T-helper 1 cell (primary cell): Measurements from ENCODE around the gene RAB12.
A peak's percentile ranks its signal among the peaks of the same experiment; 100 is the strongest.
"Not testable (repeated sequence)": the region's sequence is repeated elsewhere in the genome, so short reads cannot be mapped to it uniquely, and the experiment has no call there.

ENCODE experiments used
- DNase-seq, 5 donors: peaks; one replicate each; pipeline ENCODE4 v3.0.0-alpha.2; 2012 to 2020

Gene RAB12

DNA sequence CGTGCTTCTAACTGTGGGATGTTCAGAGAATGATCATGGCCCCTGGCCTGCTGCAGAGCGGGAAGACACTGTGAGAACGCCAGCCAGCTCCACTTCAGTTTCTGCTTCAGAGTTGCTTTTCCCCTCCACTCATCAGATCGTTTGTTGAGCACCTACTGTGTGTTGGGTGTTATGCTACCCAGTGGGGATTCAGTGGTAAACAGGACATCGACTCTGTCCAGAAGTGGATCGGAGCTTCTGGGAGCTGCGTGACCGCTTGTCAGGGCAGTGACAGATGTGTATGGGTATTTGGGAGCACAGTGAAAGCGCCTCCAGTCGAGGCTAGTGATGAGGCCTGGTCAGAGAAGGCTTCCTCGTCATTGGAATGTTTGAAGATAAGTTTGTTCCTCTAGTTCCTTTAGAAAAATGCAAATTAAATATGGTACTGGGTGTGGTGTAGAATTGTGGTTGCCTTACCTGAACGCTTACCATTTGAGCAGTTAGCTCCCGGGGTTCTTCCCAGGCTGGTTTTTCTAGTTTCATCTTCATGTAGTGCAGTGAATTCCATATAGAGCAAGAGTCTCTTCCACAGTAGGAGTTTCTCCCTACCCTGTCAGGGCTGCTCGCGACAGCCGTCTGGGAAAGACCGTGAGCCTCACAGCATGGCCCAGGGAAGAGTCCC, 2.8 kb downstream of the RAB12 start:
- no peak for DNase-seq

DNA sequence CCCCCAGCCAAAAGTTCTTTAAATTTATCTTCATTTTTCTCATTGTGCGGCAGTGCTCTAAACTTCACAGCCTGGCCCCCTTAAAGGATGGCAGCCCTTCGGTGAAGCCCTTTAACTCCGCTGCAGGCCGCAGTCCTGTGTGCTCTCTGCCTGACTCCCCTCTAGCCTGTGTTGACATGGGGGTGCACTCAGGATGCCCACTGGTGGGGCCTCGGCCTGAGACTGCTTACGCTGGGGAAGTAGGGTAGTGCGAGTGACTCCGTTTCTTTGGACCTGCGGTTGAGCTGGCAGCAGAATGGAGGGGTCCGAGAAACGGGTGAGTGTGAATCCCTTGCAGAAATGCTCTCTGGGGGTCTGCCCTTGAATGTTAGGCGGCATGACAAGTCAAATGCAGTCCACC, 5.6 kb downstream of the RAB12 start:
- no peak for DNase-seq

DNA sequence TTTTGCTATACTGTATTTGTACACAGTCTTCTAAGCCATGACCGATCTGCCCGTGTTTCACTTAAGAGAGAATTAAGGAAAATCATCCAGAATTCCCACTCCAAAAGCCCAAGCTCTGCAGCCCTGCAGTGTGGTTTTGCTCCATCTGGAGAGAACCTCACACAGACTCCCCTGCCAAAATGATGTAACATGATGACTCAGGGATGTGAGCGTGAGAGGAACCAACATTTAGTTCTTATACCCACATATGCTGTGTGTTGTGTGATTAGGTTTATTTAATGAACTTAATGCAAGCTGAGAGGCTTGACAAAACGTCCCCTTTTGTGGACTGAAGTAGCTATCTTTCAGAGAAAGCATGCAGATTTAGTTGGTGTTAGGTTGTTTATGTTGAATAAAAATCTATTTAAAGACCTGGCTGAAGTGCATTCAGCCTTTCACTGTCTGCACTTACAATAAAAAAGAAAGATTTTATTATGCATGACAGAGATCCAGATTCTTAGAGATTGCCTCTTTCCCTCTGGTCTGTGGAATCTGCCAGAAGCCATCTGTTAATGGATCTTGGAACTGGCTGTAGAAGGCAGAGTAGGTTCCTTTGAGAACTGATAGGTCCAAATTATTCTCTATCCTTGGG, 6.3 kb downstream of the RAB12 start:
- DNase-seq = no peak

- no peak for DNase-seq
These were observed 6.8 kb downstream of the RAB12 start for GRCh38 chr18:8616028-8616401.

DNA sequence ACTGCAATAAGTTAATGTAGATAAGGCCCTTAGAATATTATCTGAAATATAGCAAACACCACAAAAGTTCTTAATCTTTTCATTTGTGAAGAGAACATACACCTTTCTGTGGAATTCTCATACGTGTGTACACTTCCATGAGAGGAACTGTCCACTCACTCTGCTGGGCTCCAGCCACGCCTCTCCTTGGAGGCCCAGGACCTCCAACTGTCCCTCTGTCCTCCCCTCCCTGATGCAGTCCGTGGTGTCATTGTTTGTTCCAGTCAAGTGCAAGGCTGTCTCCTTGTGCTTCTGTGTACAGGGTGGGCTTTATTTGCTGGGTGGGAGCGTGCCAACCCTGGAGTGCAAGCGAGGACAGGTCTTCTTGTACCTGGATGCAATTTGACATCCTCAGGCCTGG, 8.7 kb downstream of the RAB12 start:
- no peak for DNase-seq

DNA sequence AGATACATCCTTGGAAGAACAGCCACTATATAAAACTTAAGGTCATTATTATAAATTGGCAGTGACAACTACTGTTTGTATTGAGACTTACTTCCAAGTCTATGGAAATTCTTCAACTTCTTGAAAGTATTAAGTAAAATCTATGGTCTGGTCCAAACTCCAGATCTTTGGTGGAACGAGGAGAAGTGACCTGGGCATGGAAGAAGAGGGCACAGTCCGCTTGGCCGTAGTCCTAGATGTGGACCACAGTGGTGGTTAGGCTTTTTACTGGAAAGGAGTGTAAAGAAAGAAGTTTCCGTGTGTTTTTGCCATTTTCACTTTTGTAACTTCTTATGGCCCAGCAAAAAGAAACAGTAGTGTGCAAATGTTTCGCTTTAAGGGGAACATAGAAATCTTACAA, 9.8 kb downstream of the RAB12 start:
- DNase-seq = no peak

- DNase-seq = no peak
These were observed 10.8 kb downstream of the RAB12 start for GRCh38 chr18:8619835-8620577.

GRCh38 chr18:8620845-8621244, 11.6 kb downstream of the RAB12 start:
- DNase-seq = no peak

DNA sequence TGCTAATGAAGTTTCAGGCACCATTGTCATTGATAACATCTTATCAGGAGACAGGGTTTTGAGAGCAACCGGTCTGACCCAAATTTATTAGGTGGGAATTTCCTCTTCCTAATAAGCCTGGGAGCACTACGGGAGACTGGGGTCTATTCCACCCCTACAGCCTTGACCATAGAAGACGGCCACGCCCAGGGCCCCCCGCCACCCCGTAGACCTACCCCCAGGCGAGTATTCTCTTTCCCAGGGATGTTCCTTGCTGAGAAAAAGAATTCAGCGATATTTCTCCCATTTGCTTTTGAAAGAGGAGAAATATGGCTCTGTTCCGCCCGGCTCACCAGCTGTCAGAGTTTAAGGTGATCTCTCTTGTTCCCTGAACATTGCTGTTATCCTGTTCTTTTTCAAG, 13.4 kb downstream of the RAB12 start:
- not testable (repeated sequence) for DNase-seq

GRCh38 chr18:8623549-8624106, 14.4 kb downstream of the RAB12 start:
- DNase-seq = peak in 1 of 5 donors; percentile 41

DNA sequence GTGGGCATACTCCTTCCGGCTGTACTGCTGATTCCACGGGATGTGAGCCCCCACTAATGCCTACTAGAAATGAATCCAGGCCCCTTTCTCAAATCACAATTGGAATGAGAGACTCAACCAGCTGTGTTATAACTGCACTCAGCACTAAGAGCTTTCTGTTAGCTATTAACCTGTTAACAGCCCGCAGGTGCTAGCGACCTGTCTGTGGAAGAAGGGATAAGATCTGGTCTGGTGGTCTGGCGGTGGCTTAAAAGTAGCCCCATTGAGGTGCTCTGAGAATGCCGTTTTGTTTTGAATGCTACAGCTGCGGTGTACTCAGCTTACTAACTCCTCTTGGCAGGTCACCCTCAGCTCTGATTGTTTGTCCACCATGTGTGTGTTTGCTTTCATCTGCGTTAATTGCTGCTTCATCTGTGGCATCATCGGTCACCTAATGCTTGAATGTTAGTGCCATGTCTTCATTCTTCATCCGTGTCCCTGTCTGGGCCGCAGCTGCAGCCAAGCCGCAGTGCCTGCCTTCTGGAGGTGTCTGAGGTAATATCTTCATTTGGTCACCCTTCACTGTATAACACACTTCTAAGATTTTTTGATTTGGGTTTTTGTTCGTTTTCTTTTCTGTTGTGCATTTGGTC, 16.3 kb downstream of the RAB12 start:
- no peak for DNase-seq

DNA sequence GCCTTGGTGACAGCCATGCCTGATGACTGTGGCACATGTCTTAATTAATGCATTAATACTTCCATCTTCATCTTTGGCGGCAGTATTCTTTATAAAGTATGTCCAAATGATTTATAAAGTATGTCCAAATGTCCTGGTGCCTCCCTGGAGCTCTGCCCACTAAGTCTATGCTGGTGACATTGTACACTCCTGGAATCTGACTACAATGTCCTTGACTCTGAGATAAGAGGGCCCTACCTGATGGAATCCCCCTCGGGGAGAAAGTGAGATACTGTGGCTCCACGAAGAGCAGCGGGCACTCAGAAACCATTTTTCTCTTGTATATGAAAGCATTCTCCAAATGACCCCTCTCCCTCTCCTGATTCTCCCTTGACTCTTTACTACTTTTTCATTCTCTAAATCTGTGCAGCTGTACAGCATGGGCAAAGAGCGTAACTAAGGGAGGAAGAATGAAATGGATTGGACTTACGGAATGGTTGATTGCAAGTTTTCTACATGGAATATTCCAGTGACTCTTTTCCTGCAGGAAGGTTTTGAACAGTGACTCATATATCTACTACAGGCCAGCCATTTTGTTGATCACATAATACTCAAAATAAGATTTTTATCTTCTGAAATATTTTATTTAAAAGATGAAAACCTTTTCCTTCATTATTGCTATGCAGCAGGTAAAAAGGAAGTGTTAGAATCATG, 17.3 kb downstream of the RAB12 start:
- no peak for DNase-seq

DNA sequence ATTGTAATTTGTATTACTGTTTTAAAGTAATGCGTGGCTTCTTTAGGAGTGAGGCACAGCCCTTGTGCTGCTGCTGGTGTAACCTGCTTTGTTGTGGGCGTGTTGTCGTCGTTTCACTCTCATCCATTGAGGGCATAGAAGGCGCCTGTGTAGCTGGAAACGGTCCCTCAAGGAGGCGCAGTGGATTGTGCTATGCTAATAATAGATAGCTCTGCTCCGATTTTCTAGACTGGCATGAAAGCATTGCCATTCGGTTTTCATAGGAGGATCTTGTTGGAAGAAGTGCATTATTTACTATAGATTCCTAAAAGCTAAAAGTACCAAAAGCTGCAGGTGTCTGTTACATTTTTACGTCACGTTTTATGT, 17.9 kb downstream of the RAB12 start:
- no peak for DNase-seq

DNA sequence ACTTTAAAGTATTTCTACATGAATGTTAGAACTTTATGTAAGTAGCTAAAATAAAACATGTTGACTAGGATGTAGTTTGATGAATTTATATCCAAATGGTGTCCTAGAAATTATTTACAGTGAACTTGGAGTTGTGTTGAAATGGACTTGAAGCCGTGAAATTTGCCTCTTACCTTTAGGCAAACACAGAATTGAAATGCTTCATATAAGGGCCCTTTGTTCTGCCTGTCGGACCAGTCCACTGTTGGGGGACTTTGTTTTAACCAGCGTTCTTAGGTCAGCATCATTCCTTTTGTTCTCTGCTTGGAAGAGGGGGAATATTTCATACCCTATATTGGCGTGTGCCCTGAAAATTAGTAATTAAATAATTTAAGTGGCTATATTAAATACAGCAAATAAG, 18.3 kb downstream of the RAB12 start:
- DNase-seq = no peak

- DNase-seq = no peak
These were observed 20.4 kb downstream of the RAB12 start for GRCh38 chr18:8629602-8630001.

GRCh38 chr18:8630546-8630945, 21.3 kb downstream of the RAB12 start:
- DNase-seq = no peak

DNA sequence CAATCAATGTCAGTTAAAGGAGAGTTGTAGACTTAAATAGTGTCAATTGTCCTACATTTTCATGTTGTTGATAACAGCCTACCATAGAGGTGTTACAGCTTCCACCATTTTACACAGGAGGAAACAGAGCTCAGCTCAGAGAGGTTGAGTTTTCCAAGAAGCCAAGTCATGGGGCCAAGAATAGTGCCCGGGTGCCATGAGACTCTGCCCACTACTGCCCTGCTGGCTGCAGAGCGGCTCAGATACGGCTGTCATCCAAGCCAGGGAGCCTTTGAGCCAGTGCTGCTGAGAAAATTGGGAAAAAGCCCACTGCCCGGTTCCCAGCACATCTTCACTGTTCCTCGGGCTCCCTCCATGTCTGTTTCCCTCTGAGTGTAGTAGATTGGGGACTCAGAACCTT, 22.0 kb downstream of the RAB12 start:
- no peak for DNase-seq

DNA sequence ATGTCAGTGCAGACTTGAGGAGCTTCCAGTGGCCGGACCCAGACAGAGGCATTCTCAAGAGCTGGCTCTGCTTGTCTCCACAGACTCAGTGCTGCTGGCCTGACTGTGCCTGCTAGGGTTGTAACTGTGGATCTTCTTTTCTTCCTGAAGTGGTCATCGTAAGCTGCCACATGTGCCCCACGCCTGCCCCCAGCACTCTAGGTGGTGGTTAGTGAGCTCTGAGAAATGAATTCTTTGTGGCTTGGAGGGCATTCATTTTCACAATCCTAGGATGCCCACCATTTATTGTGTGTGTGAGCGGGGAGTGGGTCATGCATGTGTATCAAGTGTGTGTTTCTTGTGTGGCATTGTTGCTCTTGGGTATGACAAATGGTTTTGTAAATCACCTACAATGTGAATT, 23.1 kb downstream of the RAB12 start:
- DNase-seq = no peak

GRCh38 chr18:8634508-8634907, 25.3 kb downstream of the RAB12 start:
- DNase-seq = no peak

GRCh38 chr18:8635087-8635486, 25.9 kb downstream of the RAB12 start:
- DNase-seq = no peak

- no peak for DNase-seq
These were observed 30.5 kb downstream of the RAB12 start for GRCh38 chr18:8639762-8640161.

- no peak for DNase-seq
These were observed 34.2 kb downstream of the RAB12 start for GRCh38 chr18:8643326-8643878.

DNA sequence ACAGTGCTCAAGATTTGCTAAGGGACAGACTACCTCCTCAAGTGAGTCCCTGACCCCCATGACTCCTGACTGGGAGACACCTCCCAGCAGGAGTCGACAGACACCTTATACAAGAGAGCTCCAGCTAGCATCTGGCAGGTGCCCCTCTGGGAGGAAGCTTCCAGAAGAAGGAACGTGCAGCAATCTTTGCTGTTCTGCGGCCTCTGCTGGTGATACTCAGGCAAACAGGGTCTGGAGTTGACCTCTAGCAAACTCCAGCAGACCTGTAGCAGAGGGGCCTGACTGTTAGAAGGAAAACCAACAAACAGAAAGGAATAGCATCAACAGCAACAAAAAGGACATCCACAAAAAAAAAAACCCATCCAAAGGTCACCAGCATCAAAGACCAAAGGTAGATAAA, 38.1 kb downstream of the RAB12 start:
- DNase-seq = not testable (repeated sequence)
